ENCODE measurements around the gene BAAT.

The BAAT gene

GRCh38 chr9:101409079-101409477, 24.3 kb upstream of the BAAT start:
- H3K4me1 Mint-ChIP-seq, result no peaks in the 10 kb centered on the region
- H3K36me3 Mint-ChIP-seq, result peaks cover 65% of the 10 kb centered on the region
- no peaks in the 10 kb centered on the region for H3K27me3 Mint-ChIP-seq
- H3K9me3 Mint-ChIP-seq, result peaks cover 42% of the 10 kb centered on the region
- H3K27ac Mint-ChIP-seq, result peak overlapping the region; percentile 35
- H3K4me3 Mint-ChIP-seq, result no peak overlapping the region

DNA sequence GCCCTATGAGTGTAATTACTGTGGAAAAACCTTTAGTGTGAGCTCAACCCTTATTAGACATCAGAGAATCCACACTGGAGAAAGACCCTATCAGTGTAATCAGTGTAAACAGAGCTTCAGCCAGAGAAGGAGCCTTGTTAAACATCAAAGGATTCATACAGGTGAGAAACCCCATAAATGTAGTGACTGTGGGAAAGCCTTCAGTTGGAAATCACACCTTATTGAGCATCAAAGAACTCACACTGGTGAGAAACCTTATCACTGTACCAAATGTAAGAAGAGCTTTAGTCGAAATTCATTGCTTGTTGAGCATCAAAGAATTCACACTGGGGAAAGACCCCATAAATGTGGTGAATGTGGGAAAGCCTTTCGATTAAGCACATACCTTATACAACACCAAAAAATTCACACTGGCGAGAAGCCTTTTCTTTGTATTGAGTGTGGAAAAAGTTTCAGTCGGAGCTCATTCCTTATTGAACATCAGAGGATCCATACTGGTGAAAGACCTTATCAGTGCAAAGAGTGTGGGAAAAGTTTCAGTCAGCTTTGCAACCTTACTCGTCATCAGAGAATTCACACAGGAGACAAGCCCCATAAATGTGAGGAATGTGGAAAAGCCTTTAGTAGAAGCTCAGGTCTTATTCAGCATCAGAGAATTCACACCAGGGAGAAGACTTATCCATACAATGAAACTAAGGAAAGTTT, 23.7 kb upstream of the BAAT start:
- Mint-ChIP-seq H3K27ac (no peak overlapping the region), H3K36me3 (peaks cover 67% of the 10 kb centered on the region), H3K4me3 (no peak overlapping the region), H3K4me1 (peaks cover 4% of the 10 kb centered on the region), H3K9me3 (peaks cover 42% of the 10 kb centered on the region), H3K27me3 (no peaks in the 10 kb centered on the region)

DNA sequence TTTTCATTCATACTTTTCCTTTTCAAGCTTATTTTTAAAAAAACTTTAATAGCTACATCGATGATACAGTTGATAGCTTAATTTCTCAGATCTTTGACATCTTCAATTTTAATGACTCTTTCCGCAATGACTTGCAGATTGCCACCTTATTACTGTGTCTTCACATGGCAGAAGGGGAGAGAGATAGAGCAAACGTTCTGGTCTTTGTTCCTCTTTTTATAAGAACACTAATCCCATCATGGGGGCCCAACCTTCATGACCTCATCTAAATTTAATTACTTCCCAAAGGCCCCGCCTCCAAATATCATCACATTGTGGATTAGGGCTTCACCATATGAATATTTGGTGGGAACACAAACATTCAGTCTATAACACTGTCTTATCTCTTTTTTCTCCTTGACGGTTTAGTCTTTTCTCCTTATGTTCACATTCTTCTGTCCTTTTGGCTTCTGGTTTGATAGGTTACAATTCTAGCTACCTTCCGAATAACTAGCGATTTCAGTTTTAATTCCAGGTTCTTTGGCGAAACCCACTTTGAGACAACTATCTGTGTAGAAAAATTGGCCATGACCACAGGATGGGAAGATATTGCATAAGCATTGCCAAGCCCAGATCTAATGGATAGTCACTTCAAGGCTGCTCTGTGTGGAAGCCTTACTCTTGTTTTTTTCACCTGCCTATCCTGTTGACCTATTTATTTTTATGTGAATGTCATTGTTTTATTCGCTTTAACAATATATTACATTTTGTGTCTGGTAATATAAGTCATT, 18.9 kb upstream of the BAAT start:
- H3K4me1 Mint-ChIP-seq, result peaks cover 39% of the 10 kb centered on the region
- H3K27ac Mint-ChIP-seq, result no peak overlapping the region
- H3K36me3 Mint-ChIP-seq, result peaks cover 78% of the 10 kb centered on the region
- no peaks in the 10 kb centered on the region for H3K27me3 Mint-ChIP-seq
- peaks cover 49% of the 10 kb centered on the region for H3K9me3 Mint-ChIP-seq
- no peak overlapping the region for H3K4me3 Mint-ChIP-seq

GRCh38 chr9:101400120-101400519, 15.3 kb upstream of the BAAT start:
- no peaks in the 10 kb centered on the region for H3K27me3 Mint-ChIP-seq
- peaks cover 65% of the 10 kb centered on the region for H3K4me1 Mint-ChIP-seq
- H3K27ac Mint-ChIP-seq, result peak overlapping the region; percentile 68
- H3K9me3 Mint-ChIP-seq, result peaks cover 30% of the 10 kb centered on the region
- H3K36me3 Mint-ChIP-seq, result peaks cover 61% of the 10 kb centered on the region
- H3K4me3 Mint-ChIP-seq, result peak overlapping the region; percentile 98

DNA sequence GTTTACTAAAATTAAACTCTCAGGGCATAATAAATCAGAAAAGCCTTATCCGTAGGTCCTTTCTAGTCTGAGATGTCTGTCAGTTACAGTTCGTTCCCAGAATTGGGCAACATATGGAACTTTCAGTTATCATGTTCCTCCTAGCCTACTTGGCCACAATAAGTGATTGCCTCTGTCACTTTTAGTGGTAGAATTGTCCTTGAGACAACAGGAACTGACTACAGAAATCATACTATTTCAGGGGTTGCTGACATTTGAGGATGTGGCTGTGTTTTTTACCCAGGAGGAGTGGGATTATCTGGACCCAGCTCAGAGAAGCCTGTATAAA, 14.8 kb upstream of the BAAT start:
- H3K4me1 Mint-ChIP-seq, result peaks cover 71% of the 10 kb centered on the region
- H3K36me3 Mint-ChIP-seq, result peaks cover 59% of the 10 kb centered on the region
- H3K27me3 Mint-ChIP-seq, result no peaks in the 10 kb centered on the region
- H3K4me3 Mint-ChIP-seq, result peak overlapping the region; percentile 98
- H3K27ac Mint-ChIP-seq, result peak overlapping the region; percentile 100
- peaks cover 25% of the 10 kb centered on the region for H3K9me3 Mint-ChIP-seq

GRCh38 chr9:101398930-101399642, 14.3 kb upstream of the BAAT start:
- H3K27me3 Mint-ChIP-seq, result no peaks in the 10 kb centered on the region
- H3K9me3 Mint-ChIP-seq, result peaks cover 20% of the 10 kb centered on the region
- H3K4me3 Mint-ChIP-seq, result peak overlapping the region; percentile 98
- H3K36me3 Mint-ChIP-seq, result peaks cover 57% of the 10 kb centered on the region
- H3K4me1 Mint-ChIP-seq, result peaks cover 76% of the 10 kb centered on the region
- H3K27ac Mint-ChIP-seq, result peak overlapping the region; percentile 100

DNA sequence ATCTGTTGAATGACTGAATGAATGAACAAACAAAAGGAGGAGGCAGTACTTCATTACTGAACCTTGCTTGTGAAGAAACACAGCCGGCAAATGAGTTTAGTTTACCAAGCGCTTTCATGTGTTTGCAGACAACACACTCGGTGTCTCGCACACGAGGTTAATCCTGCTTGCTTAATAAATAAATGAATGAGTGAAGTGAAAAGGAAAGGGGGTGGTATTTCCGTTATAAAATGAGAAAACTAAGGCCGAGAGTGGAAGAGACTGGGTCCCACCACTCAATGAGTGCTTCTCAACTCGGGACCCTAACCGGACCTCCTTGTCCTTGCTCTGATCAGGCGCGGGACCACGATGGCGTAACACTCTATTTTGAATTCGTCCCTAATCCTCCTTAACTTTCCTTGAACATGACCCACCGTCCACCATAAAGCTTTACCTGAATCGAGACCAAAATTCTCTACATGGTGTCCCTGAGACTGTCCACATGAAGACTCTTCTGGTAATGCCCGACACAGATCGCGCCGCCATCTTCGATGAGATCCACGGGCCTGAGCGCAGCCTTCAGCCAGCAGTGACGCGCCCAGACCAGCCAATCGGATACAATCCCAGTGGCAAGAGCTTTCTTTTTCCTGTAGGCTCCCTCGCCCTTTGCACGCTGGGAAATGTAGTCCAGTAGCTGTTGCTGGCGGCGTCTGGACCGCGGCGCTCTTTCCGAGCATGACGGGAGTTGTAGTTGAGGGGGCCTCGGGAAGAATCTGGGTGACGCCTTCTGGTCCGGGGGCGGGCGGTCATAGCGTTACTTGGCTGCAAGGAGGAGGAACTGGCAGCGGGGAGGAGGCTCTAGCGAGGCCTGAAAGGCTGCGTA, 13.5 kb upstream of the BAAT start, which contains the start of the genes MRPL50 and ZNF189:
Gene MRPL50 (minus strand): TSS at position 551 of the 862 bp plus-strand sequence. CDS start 26 bp downstream, at position 525.
Gene ZNF189 (plus strand): TSS at position 784 of the 862 bp plus-strand sequence. CDS start 306 bp downstream, outside the sequence.
- no peaks in the 10 kb centered on the region for H3K27me3 Mint-ChIP-seq
- H3K4me1 Mint-ChIP-seq, result peaks cover 77% of the 10 kb centered on the region
- peak within 1 kb of the TSS; percentile 98 for H3K4me3 Mint-ChIP-seq
- peaks cover 53% of the 10 kb centered on the region for H3K36me3 Mint-ChIP-seq
- peak within 1 kb of the TSS; percentile 100 for H3K27ac Mint-ChIP-seq
- peaks cover 13% of the 10 kb centered on the region for H3K9me3 Mint-ChIP-seq

DNA sequence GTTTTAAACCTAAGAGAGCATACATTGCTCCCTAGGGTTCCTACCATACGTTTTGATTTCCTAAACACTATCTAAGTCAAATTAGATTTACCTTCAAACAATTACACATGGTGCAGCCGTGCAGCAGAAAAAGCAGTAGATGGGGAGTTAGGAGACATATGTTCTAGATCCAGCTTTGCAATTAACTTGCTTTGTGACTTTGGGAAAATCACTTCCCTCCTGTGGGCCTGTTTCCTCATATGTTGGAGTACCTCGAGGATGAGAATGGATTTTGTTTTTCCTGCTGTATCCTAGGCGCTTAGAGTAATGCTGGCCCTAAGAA, 12.9 kb upstream of the BAAT start:
- H3K27ac Mint-ChIP-seq, result peak overlapping the region; percentile 100
- peaks cover 77% of the 10 kb centered on the region for H3K4me1 Mint-ChIP-seq
- H3K4me3 Mint-ChIP-seq, result peak overlapping the region; percentile 98
- H3K36me3 Mint-ChIP-seq, result peaks cover 49% of the 10 kb centered on the region
- H3K9me3 Mint-ChIP-seq, result peaks cover 9% of the 10 kb centered on the region
- H3K27me3 Mint-ChIP-seq, result no peaks in the 10 kb centered on the region

DNA sequence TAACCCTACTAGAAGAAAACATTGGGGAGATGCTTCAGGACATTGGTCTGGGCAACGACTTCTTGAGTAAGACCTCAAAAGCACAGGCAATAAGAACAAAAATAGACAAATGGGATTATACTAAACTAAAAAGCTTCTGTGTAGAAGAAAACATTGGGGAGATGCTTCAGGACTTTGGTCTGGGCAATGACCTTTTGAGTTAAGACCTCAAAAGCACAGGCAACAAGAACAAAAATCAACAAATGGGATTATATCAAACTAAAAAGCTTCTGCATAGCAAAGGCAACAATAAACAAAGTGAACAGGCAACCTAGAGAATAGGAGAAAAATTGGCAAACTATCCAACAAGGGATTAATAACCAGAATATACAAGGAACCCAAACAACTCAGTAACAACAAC, 9.9 kb upstream of the BAAT start:
- Mint-ChIP-seq H3K4me1 (peaks cover 73% of the 10 kb centered on the region), H3K36me3 (peaks cover 38% of the 10 kb centered on the region), H3K27ac (no peak overlapping the region), H3K4me3 (peak overlapping the region; percentile 39), H3K27me3 (no peaks in the 10 kb centered on the region), H3K9me3 (no peaks in the 10 kb centered on the region)

DNA sequence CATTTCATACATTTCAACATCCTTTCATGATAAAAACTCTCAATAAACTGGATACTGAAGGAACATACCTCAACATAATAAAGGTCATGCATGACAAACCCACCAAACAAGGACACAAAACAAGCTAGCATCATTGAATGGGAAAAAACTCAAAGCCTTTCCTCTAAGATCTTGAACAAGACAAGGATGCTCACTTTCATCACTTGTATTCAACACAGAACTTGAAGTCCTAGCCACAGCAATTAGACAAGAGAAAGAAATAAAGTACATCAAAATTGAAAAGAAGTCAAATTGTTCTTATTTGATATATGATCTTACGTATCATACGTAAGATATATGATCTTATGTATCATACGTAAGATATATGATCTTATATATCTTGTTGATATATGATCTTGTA, 8.3 kb upstream of the BAAT start:
- Mint-ChIP-seq H3K4me3 (no peak overlapping the region), H3K27me3 (no peaks in the 10 kb centered on the region), H3K4me1 (peaks cover 76% of the 10 kb centered on the region), H3K36me3 (peaks cover 37% of the 10 kb centered on the region), H3K9me3 (no peaks in the 10 kb centered on the region), H3K27ac (no peak overlapping the region)

GRCh38 chr9:101388507-101388993, 3.7 kb upstream of the BAAT start:
- no peak overlapping the region for H3K27ac Mint-ChIP-seq

DNA sequence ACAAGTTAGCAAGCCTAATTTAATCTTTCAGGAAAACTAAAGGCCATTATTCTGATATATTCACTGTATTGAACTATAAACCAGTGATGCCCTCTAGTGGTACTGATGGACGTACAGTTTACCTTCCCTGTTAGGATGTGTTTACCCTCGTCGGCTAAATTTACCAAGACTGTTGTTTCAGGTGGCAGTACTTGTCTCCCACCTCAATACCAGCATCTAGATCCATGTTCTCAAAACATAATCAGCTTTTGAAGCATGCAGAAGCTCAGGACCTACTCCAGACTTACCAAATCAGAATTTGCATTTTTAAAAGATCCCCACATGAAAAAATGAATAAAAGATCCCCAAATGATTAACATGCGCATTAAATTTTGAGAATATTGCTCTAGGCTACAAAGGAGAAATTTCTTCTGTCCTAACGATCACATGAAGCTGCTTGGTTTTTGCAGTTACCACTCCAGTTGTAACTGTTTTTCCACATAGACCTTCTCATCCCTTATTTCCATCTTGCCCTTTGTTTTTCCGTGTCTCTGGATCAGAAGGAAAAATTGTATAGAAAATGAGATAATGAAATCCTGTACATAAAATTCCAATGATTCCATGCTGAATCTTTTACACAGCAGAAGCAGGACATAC, 3.2 kb upstream of the BAAT start:
- Mint-ChIP-seq H3K36me3 (peaks cover 26% of the 10 kb centered on the region), H3K27ac (no peak overlapping the region), H3K4me3 (no peak overlapping the region), H3K4me1 (peaks cover 32% of the 10 kb centered on the region), H3K9me3 (no peaks in the 10 kb centered on the region), H3K27me3 (no peaks in the 10 kb centered on the region)

More at GRCh38 chr9:101388507-101388993, 3.7 kb upstream of the BAAT start:
- Mint-ChIP-seq H3K27me3 (no peaks in the 10 kb centered on the region), H3K4me3 (no peak overlapping the region), H3K36me3 (peaks cover 28% of the 10 kb centered on the region), H3K4me1 (peaks cover 38% of the 10 kb centered on the region), H3K9me3 (no peaks in the 10 kb centered on the region)

GRCh38 chr9:101383361-101383760, 1.4 kb downstream of the BAAT start:
- no peaks in the 10 kb centered on the region for H3K9me3 Mint-ChIP-seq
- peaks cover 12% of the 10 kb centered on the region for H3K36me3 Mint-ChIP-seq
- H3K4me1 Mint-ChIP-seq, result peaks cover 6% of the 10 kb centered on the region
- no peak overlapping the region for H3K27ac Mint-ChIP-seq
- H3K27me3 Mint-ChIP-seq, result peaks cover 2% of the 10 kb centered on the region
- no peak overlapping the region for H3K4me3 Mint-ChIP-seq

GRCh38 chr9:101381833-101382342, 2.9 kb downstream of the BAAT start:
- Mint-ChIP-seq H3K4me3 (no peak overlapping the region), H3K27ac (no peak overlapping the region), H3K27me3 (peaks cover 2% of the 10 kb centered on the region), H3K36me3 (peaks cover 10% of the 10 kb centered on the region), H3K4me1 (no peaks in the 10 kb centered on the region), H3K9me3 (no peaks in the 10 kb centered on the region)

All from activated naive CD4-positive, alpha-beta T cell treated with anti-CD3 and anti-CD28 coated beads, Interleukin-2, amount 50 U/mL, for 24 hours (primary cell).